ENCODE data around the gene NEDD4L.

DNA sequence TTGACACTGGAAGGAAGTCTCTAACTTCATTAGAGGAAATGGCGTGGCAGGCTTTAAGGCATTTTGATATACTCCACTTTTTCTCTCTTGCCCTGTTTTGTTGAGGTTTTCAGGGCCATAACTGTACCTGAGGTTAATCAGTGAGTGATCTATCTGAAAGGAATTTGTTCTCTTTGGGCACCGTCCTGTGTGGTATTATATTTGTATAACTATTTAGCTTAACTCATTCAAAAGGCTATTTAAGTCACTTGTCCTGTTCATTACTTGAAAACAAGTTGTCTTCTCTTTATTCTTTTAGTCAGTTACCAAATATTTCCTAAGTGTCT is 180.4 kb downstream of the NEDD4L start:
- TF ChIP-seq, protein P1, sequence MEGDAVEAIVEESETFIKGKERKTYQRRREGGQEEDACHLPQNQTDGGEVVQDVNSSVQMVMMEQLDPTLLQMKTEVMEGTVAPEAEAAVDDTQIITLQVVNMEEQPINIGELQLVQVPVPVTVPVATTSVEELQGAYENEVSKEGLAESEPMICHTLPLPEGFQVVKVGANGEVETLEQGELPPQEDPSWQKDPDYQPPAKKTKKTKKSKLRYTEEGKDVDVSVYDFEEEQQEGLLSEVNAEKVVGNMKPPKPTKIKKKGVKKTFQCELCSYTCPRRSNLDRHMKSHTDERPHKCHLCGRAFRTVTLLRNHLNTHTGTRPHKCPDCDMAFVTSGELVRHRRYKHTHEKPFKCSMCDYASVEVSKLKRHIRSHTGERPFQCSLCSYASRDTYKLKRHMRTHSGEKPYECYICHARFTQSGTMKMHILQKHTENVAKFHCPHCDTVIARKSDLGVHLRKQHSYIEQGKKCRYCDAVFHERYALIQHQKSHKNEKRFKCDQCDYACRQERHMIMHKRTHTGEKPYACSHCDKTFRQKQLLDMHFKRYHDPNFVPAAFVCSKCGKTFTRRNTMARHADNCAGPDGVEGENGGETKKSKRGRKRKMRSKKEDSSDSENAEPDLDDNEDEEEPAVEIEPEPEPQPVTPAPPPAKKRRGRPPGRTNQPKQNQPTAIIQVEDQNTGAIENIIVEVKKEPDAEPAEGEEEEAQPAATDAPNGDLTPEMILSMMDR (conservative IDR thresholded peaks at IDR 0.05 in 1 of 2, IDR thresholded peaks at IDR 0.05 in 1 of 2; ENCODE audit: extremely low read depth in 1 of 2, insufficient read depth in 1 of 2, low read depth in 1 of 2, low read length in 2 of 2): no peak
- no peak for TF ChIP-seq EZH2 (IDR thresholded peaks at IDR 0.05; ENCODE audit: borderline replicate concordance, low read length)
